ENCODE data around the gene NFATC2.

NFATC2 gene

GRCh38 chr20:51498765-51499540 is 43.6 kb downstream of the NFATC2 start:
- no peak overlapping the region for H3K9ac ChIP-seq (ENCODE audit: low read length)
- H3K4me2 ChIP-seq (ENCODE audit: low read depth, low read length, poor library complexity, severe bottlenecking), result no peak overlapping the region
- H3K4me3 ChIP-seq (ENCODE audit: insufficient read depth, low read length, poor library complexity, severe bottlenecking), result no peak overlapping the region
- H3K9me2 ChIP-seq (replicated peaks; ENCODE audit: insufficient read depth, low read length), result no peaks in the 10 kb centered on the region
- H3K79me2 ChIP-seq (ENCODE audit: insufficient read depth, low read length), result 0 out of 2 replicates have a peak, but pooled peaks cover 9% of the 10 kb centered on the region
- H2AFZ ChIP-seq (ENCODE audit: low read depth, low read length, severe bottlenecking), result no peak overlapping the region
- no peaks in the 10 kb centered on the region for H3K9me3 ChIP-seq (ENCODE audit: insufficient read depth, low read length)
- peaks cover 20% of the 10 kb centered on the region; the same call in 1 of the 2 replicates for H3F3A ChIP-seq (ENCODE audit: insufficient read depth)
- no peaks in the 10 kb centered on the region for H4K20me1 ChIP-seq (ENCODE audit: low read depth, low read length)
- no peaks in the 10 kb centered on the region for H3K27me3 ChIP-seq (ENCODE audit: low read length)
- H3K36me3 ChIP-seq (ENCODE audit: low read length), result no peaks in the 10 kb centered on the region
- peak overlapping the region; percentile 75 for H3K27ac ChIP-seq (ENCODE audit: low read depth, low read length)
- TF ChIP-seq EZH2phosphoT487 (conservative IDR thresholded peaks at IDR 0.05; ENCODE audit: low read length), result no peak
- TF ChIP-seq CTCF (IDR thresholded peaks at IDR 0.05; ENCODE audit: insufficient read depth, low read length, poor library complexity, severe bottlenecking), result no peak

- peak overlapping the region; percentile 45 for H3K4me2 ChIP-seq (ENCODE audit: low read depth, low read length, poor library complexity, severe bottlenecking)
- H3K9ac ChIP-seq (ENCODE audit: low read length), result peak overlapping the region; percentile 10; the same call in 1 of the 2 replicates
- H3K27me3 ChIP-seq (ENCODE audit: low read length), result no peaks in the 10 kb centered on the region
Measured at GRCh38 chr20:51497542-51498467, 44.7 kb downstream of the NFATC2 start.

GRCh38 chr20:51496964-51497363 is 45.6 kb downstream of the NFATC2 start:
- H3K9ac ChIP-seq (ENCODE audit: low read length), result no peak overlapping the region
- TF ChIP-seq EZH2phosphoT487 (conservative IDR thresholded peaks at IDR 0.05; ENCODE audit: low read length) (no peak), CTCF (IDR thresholded peaks at IDR 0.05; ENCODE audit: insufficient read depth, low read length, poor library complexity, severe bottlenecking) (no peak)
- H3K79me2 ChIP-seq (ENCODE audit: insufficient read depth, low read length), result 0 out of 2 replicates have a peak, but pooled peaks cover 9% of the 10 kb centered on the region

More at GRCh38 chr20:51497542-51498467, 44.7 kb downstream of the NFATC2 start:
- Histone ChIP-seq H3K36me3 (ENCODE audit: low read length) (no peaks in the 10 kb centered on the region), H3K9me2 (replicated peaks; ENCODE audit: insufficient read depth, low read length) (no peaks in the 10 kb centered on the region), H2AFZ (ENCODE audit: low read depth, low read length, severe bottlenecking) (no peak overlapping the region), H3F3A (ENCODE audit: insufficient read depth) (peaks cover 20% of the 10 kb centered on the region; the same call in 1 of the 2 replicates), H3K4me3 (ENCODE audit: insufficient read depth, low read length, poor library complexity, severe bottlenecking) (peak overlapping the region; percentile 1), H4K20me1 (ENCODE audit: low read depth, low read length) (no peaks in the 10 kb centered on the region), H3K9me3 (ENCODE audit: insufficient read depth, low read length) (no peaks in the 10 kb centered on the region), H3K27ac (ENCODE audit: low read depth, low read length) (peak overlapping the region; percentile 75), H3K79me2 (ENCODE audit: insufficient read depth, low read length) (0 out of 2 replicates have a peak, but pooled peaks cover 9% of the 10 kb centered on the region)
- TF ChIP-seq EZH2phosphoT487 (conservative IDR thresholded peaks at IDR 0.05; ENCODE audit: low read length) (no peak), CTCF (IDR thresholded peaks at IDR 0.05; ENCODE audit: insufficient read depth, low read length, poor library complexity, severe bottlenecking) (no peak)

More at GRCh38 chr20:51496964-51497363, 45.6 kb downstream of the NFATC2 start:
- Histone ChIP-seq H3K27ac (ENCODE audit: low read depth, low read length) (peak overlapping the region; percentile 75; the same call in 1 of the 2 replicates), H2AFZ (ENCODE audit: low read depth, low read length, severe bottlenecking) (no peak overlapping the region), H3K4me2 (ENCODE audit: low read depth, low read length, poor library complexity, severe bottlenecking) (peak overlapping the region; percentile 45), H3K4me3 (ENCODE audit: insufficient read depth, low read length, poor library complexity, severe bottlenecking) (no peak overlapping the region), H3K9me3 (ENCODE audit: insufficient read depth, low read length) (no peaks in the 10 kb centered on the region), H3F3A (ENCODE audit: insufficient read depth) (peaks cover 20% of the 10 kb centered on the region; the same call in 1 of the 2 replicates), H3K36me3 (ENCODE audit: low read length) (no peaks in the 10 kb centered on the region), H3K9me2 (replicated peaks; ENCODE audit: insufficient read depth, low read length) (no peaks in the 10 kb centered on the region), H3K27me3 (ENCODE audit: low read length) (no peaks in the 10 kb centered on the region), H4K20me1 (ENCODE audit: low read depth, low read length) (no peaks in the 10 kb centered on the region)

All from SU-DHL-6 (cell line).